22Rv1 (cell line): ENCODE results near the gene DAG1.

ENCODE experiments used
- ZFX ChIP-seq: fragments of 450-650 bp; IDR thresholded peaks from 2 replicates; pipeline ENCODE4 v1.6.1; 2017; ENCODE audit warnings: antibody characterized with exemption, borderline replicate concordance
- TF ChIP-seq, protein P1 (sequence below): fragments of 450-650 bp; IDR thresholded peaks from 2 replicates; pipeline ENCODE4 v1.5.1; 2017; ENCODE audit warnings: mild to moderate bottlenecking

GRCh38 chr3:49460956-49461355 is 9.1 kb upstream of the DAG1 start:
- TF ChIP-seq, protein P1, sequence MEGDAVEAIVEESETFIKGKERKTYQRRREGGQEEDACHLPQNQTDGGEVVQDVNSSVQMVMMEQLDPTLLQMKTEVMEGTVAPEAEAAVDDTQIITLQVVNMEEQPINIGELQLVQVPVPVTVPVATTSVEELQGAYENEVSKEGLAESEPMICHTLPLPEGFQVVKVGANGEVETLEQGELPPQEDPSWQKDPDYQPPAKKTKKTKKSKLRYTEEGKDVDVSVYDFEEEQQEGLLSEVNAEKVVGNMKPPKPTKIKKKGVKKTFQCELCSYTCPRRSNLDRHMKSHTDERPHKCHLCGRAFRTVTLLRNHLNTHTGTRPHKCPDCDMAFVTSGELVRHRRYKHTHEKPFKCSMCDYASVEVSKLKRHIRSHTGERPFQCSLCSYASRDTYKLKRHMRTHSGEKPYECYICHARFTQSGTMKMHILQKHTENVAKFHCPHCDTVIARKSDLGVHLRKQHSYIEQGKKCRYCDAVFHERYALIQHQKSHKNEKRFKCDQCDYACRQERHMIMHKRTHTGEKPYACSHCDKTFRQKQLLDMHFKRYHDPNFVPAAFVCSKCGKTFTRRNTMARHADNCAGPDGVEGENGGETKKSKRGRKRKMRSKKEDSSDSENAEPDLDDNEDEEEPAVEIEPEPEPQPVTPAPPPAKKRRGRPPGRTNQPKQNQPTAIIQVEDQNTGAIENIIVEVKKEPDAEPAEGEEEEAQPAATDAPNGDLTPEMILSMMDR = no peak
- TF ChIP-seq ZFX = no peak
